H9 (cell line): ENCODE measurements around the gene ACVR1. TPM values are rescaled to one million over a fixed set of nuclear protein-coding genes. Genes with fewer than 3 reads are reported as not detected.

Experiments
- DNase-seq: peaks from one replicate; pipeline ENCODE4 v3.0.0-alpha.2; 2017
- H2AFZ ChIP-seq: one replicate; pipeline ENCODE4 v1.6.1; 2013; ENCODE audit warnings: mild to moderate bottlenecking, low read length, control low read depth, moderate library complexity
- H2AK5ac ChIP-seq: 2 replicates; pipeline ENCODE4 v1.6.1; 2013; ENCODE audit warnings: low read length, control low read depth, mixed read lengths; ENCODE audit not compliant: insufficient read length
- H2BK120ac ChIP-seq: one replicate; pipeline ENCODE4 v1.6.1; 2013; ENCODE audit warnings: low read depth, mild to moderate bottlenecking, low read length, control low read depth, inconsistent platforms; ENCODE audit not compliant: poor library complexity, severe bottlenecking
- H2BK12ac ChIP-seq: 2 replicates; pipeline ENCODE4 v1.6.1; 2013; ENCODE audit warnings: low read length, control low read depth, mixed read lengths, low read depth; ENCODE audit not compliant: insufficient read length
- H2BK15ac ChIP-seq: 2 replicates; pipeline ENCODE4 v1.6.1; 2013; ENCODE audit warnings: low read depth, low read length, control low read depth
- H2BK20ac ChIP-seq: one replicate; pipeline ENCODE4 v1.6.1; 2013; ENCODE audit warnings: low read depth, mild to moderate bottlenecking, low read length, control low read depth, inconsistent platforms; ENCODE audit not compliant: poor library complexity, severe bottlenecking
- H2BK5ac ChIP-seq: 2 replicates; pipeline ENCODE4 v1.6.1; 2013; ENCODE audit warnings: low read length, control low read depth, mixed read lengths; ENCODE audit not compliant: insufficient read length
- H3K14ac ChIP-seq: 2 replicates; pipeline ENCODE4 v1.6.1; 2013; ENCODE audit warnings: low read length, control low read depth; ENCODE audit not compliant: insufficient read depth
- H3K18ac ChIP-seq: 2 replicates; pipeline ENCODE4 v1.6.1; 2013; ENCODE audit warnings: low read depth, mild to moderate bottlenecking, mixed read lengths, low read length, control low read depth; ENCODE audit not compliant: insufficient read length
- H3K23ac ChIP-seq: 2 replicates; pipeline ENCODE4 v1.6.1; 2013; ENCODE audit warnings: low read length, control low read depth, mixed read lengths, low read depth; ENCODE audit not compliant: insufficient read length
- H3K23me2 ChIP-seq: 2 replicates; pipeline ENCODE4 v1.6.1; 2013; ENCODE audit warnings: low read depth, mild to moderate bottlenecking, mixed read lengths, low read length, control low read depth; ENCODE audit not compliant: insufficient read length, poor library complexity, severe bottlenecking
- H3K27ac ChIP-seq: 2 replicates; pipeline ENCODE4 v1.5.1; 2013; ENCODE audit warnings: low read length, control low read depth, mixed read lengths, low read depth; ENCODE audit not compliant: insufficient read length
- H3K27me3 ChIP-seq: 2 replicates; pipeline ENCODE4 v1.6.1; 2013; ENCODE audit warnings: low read length, control low read depth, inconsistent platforms; ENCODE audit not compliant: insufficient read depth
- H3K4ac ChIP-seq: 2 replicates; pipeline ENCODE4 v1.6.1; 2013; ENCODE audit warnings: low read depth, mild to moderate bottlenecking, control low read depth, inconsistent platforms, low read length, moderate library complexity
- H3K4me1 ChIP-seq: 2 replicates; pipeline ENCODE4 v1.6.1; 2013; ENCODE audit warnings: low read length, control low read depth, inconsistent platforms; ENCODE audit not compliant: insufficient read depth
- H3K4me2 ChIP-seq: 2 replicates; pipeline ENCODE4 v1.6.1; 2013; ENCODE audit warnings: low read length, control low read depth, mixed read lengths; ENCODE audit not compliant: insufficient read length, insufficient read depth
- H3K56ac ChIP-seq: 2 replicates; pipeline ENCODE4 v1.6.1; 2013; ENCODE audit warnings: low read depth, mild to moderate bottlenecking, mixed read lengths, low read length, control low read depth; ENCODE audit not compliant: insufficient read length
- H3K79me1 ChIP-seq: 2 replicates; pipeline ENCODE4 v1.6.1; 2013; ENCODE audit warnings: low read depth, mild to moderate bottlenecking, moderate library complexity, low read length, control low read depth, inconsistent platforms; ENCODE audit not compliant: insufficient read depth, poor library complexity, severe bottlenecking
- H3K79me2 ChIP-seq: 2 replicates; pipeline ENCODE4 v1.6.1; 2013; ENCODE audit warnings: low read length, control low read depth, inconsistent platforms; ENCODE audit not compliant: insufficient read depth
- H3K9ac ChIP-seq: 2 replicates; pipeline ENCODE4 v1.6.1; 2013; ENCODE audit warnings: low read length, control low read depth, mixed read lengths; ENCODE audit not compliant: insufficient read length; ENCODE audit errors: extremely low read depth
- H3K9me3 ChIP-seq: one replicate; pipeline ENCODE4 v1.6.1; 2013; ENCODE audit warnings: low read depth, low read length, inconsistent platforms; ENCODE audit not compliant: control insufficient read depth
- H3T11ph ChIP-seq: one replicate; pipeline ENCODE4 v1.6.1; 2013; ENCODE audit warnings: mild to moderate bottlenecking, low read length, control low read depth, inconsistent platforms
- H4K20me1 ChIP-seq: one replicate; pipeline ENCODE4 v1.6.1; 2013; ENCODE audit not compliant: control insufficient read depth, insufficient read length, insufficient read depth
- H4K5ac ChIP-seq: 2 replicates; pipeline ENCODE4 v1.6.1; 2013; ENCODE audit warnings: low read depth, mild to moderate bottlenecking, mixed read lengths, low read length, control low read depth; ENCODE audit not compliant: insufficient read length
- H4K8ac ChIP-seq: replicated peaks from 2 replicates; pipeline ENCODE4 v1.6.1; 2013; ENCODE audit warnings: low read length, control low read depth, mixed read lengths, low read depth; ENCODE audit not compliant: insufficient read length
- H4K91ac ChIP-seq: 2 replicates; pipeline ENCODE4 v1.6.1; 2013; ENCODE audit warnings: low read depth, mild to moderate bottlenecking, moderate library complexity, mixed read lengths, low read length, control low read depth; ENCODE audit not compliant: insufficient read length
- H3K27ac Mint-ChIP-seq, 3 experiments: 2 replicates in 2 of 3; 3 replicates in 1 of 3; pipeline ENCODE4 v1.8.0; 2020 to 2021; ENCODE audit warnings: mixed read lengths in 3 of 3, mild to moderate bottlenecking in 1 of 3, moderate library complexity in 1 of 3
- H3K27me3 Mint-ChIP-seq: 2 replicates; pipeline ENCODE4 v1.8.0; 2021; ENCODE audit warnings: low read depth, mild to moderate bottlenecking, moderate library complexity, mixed read lengths
- H3K36me3 Mint-ChIP-seq, 3 experiments: 2 replicates in 2 of 3; 3 replicates in 1 of 3; pipeline ENCODE4 v1.8.0; 2020 to 2021; ENCODE audit warnings: low read depth in 3 of 3, mixed read lengths in 3 of 3; ENCODE audit not compliant: insufficient read depth in 1 of 3
- H3K4me1 Mint-ChIP-seq, 2 experiments: 2 replicates each; pipeline ENCODE4 v1.8.0; 2020; ENCODE audit warnings: mixed read lengths in 2 of 2
- H3K4me3 Mint-ChIP-seq, 2 experiments: 2 replicates in 1 of 2; 3 replicates in 1 of 2; pipeline ENCODE4 v1.8.0; 2020 to 2021; ENCODE audit warnings: mild to moderate bottlenecking in 2 of 2, mixed read lengths in 2 of 2, moderate library complexity in 1 of 2
- H3K9me3 Mint-ChIP-seq, 2 experiments: 2 replicates in 1 of 2; 3 replicates in 1 of 2; pipeline ENCODE4 v1.8.0; 2020; ENCODE audit warnings: mild to moderate bottlenecking in 2 of 2, mixed read lengths in 2 of 2, moderate library complexity in 1 of 2
- WGBS: extraction: QIAGEN DNeasy Blood & Tissue Kit; methylation state at CpG from one replicate; pipeline ENCODE4 v1.1.7; 2013; ENCODE audit warnings: missing lambda C conversion rate, low lambda C conversion rate, mixed read lengths; ENCODE audit not compliant: insufficient read length; ENCODE audit errors: extremely low coverage; 5-methylcytosine and 5-hydroxymethylcytosine counted together
- total RNA-seq: library from RNA; stranded (reverse); gene quantifications from 2 replicates; pipeline ENCODE4 v1.2.1, GENCODE V29; 2021
- TF ChIP-seq, protein P1 (sequence below): fragments of 200-600 bp; sonication (generic); conservative IDR thresholded peaks from 3 replicates; pipeline ENCODE4 v1.8.0; 2021; ENCODE audit warnings: antibody characterized with exemption, mild to moderate bottlenecking

ACVR1 gene
- total RNA-seq, 1 experiment from 2014 or later, result 21.2 TPM

DNA sequence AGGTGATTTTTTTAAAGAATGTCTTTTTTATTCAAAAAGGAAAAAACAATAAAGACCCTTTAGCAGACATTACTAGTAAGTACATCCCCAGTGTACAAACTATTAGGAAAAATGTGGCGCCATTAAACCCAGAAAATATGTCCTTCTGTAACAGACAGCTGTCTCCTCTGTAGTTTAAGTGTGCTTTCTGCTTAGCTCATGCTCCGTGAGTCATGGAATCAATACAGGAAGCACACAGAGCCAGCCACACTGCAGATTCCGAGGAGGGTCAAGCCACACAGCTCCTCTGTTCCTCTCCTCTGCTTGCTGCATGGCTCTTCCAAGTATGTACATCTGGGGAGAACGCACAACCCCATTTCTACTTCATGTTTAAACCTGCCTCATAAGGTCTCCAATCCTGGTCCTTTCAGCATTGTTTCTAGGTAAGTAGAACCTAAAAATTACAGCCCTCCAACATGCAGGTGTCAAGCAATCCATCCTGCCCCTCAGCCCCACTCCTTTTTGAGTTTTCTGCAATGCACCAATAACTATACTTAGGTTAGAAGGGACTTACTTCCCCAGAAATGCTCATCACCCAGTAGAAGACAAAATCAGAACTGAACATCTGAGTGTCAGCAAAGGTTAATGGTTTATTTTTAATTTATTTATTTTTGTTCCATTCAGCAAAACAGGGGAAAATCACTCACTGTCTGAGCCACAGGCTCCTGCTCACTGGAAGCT, 37.5 kb downstream of the ACVR1 start:
- H3K27me3 ChIP-seq, result no peaks in the 10 kb centered on the region
- no CpG with 5 or more reads among the region's 4 CpGs for WGBS
- peak overlapping the region; percentile 89 to 96 (median 95) for H3K27ac Mint-ChIP-seq

More for the DNA sequence above, 37.5 kb downstream of the ACVR1 start:
- no peak overlapping the region for H2AFZ ChIP-seq
- H2BK15ac ChIP-seq, result no peak overlapping the region
- H3K4me1 Mint-ChIP-seq, result peaks cover 56 to 58% of the 10 kb centered on the region in 2 experiments
- peaks cover 34% of the 10 kb centered on the region for H3K4me1 ChIP-seq
- peak overlapping the region in 1 of 2 experiments; percentile 7; a peak in 2 of 5 replicates for H3K4me3 Mint-ChIP-seq
- no peak overlapping the region for H3K56ac ChIP-seq
- H3T11ph ChIP-seq, result no peak overlapping the region
- H3K36me3 Mint-ChIP-seq, result no peaks in the 10 kb centered on the region
- H3K27me3 Mint-ChIP-seq, result no peaks in the 10 kb centered on the region
- no peak overlapping the region for H2AK5ac ChIP-seq
- no peak overlapping the region for H3K23ac ChIP-seq
- peak overlapping the region; percentile 44 for H3K27ac ChIP-seq
- no peaks in the 10 kb centered on the region for H3K9me3 Mint-ChIP-seq
- no peak overlapping the region for H2BK5ac ChIP-seq
- H3K9ac ChIP-seq, result no peak overlapping the region
- no peak overlapping the region for H3K4me2 ChIP-seq
- H4K91ac ChIP-seq, result no peak overlapping the region
- H3K14ac ChIP-seq, result no peak overlapping the region
- TF ChIP-seq, protein P1, sequence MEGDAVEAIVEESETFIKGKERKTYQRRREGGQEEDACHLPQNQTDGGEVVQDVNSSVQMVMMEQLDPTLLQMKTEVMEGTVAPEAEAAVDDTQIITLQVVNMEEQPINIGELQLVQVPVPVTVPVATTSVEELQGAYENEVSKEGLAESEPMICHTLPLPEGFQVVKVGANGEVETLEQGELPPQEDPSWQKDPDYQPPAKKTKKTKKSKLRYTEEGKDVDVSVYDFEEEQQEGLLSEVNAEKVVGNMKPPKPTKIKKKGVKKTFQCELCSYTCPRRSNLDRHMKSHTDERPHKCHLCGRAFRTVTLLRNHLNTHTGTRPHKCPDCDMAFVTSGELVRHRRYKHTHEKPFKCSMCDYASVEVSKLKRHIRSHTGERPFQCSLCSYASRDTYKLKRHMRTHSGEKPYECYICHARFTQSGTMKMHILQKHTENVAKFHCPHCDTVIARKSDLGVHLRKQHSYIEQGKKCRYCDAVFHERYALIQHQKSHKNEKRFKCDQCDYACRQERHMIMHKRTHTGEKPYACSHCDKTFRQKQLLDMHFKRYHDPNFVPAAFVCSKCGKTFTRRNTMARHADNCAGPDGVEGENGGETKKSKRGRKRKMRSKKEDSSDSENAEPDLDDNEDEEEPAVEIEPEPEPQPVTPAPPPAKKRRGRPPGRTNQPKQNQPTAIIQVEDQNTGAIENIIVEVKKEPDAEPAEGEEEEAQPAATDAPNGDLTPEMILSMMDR, result no peak
- no peak overlapping the region for H2BK20ac ChIP-seq
- no peaks in the 10 kb centered on the region for H3K9me3 ChIP-seq
- no peak overlapping the region for H4K5ac ChIP-seq
- DNase-seq, result no peak
- H3K79me1 ChIP-seq, result no peaks in the 10 kb centered on the region
- H3K79me2 ChIP-seq, result no peaks in the 10 kb centered on the region; the same call in 1 of the 2 replicates
- no peaks in the 10 kb centered on the region for H4K20me1 ChIP-seq
- H4K8ac ChIP-seq, result no peak overlapping the region
- no peak overlapping the region for H3K4ac ChIP-seq
- no peak overlapping the region for H3K18ac ChIP-seq
- no peak overlapping the region for H2BK12ac ChIP-seq
- H3K23me2 ChIP-seq, result no peaks in the 10 kb centered on the region
- no peak overlapping the region for H2BK120ac ChIP-seq
